Measurements from ENCODE around the gene RER1.

Gene RER1

DNA sequence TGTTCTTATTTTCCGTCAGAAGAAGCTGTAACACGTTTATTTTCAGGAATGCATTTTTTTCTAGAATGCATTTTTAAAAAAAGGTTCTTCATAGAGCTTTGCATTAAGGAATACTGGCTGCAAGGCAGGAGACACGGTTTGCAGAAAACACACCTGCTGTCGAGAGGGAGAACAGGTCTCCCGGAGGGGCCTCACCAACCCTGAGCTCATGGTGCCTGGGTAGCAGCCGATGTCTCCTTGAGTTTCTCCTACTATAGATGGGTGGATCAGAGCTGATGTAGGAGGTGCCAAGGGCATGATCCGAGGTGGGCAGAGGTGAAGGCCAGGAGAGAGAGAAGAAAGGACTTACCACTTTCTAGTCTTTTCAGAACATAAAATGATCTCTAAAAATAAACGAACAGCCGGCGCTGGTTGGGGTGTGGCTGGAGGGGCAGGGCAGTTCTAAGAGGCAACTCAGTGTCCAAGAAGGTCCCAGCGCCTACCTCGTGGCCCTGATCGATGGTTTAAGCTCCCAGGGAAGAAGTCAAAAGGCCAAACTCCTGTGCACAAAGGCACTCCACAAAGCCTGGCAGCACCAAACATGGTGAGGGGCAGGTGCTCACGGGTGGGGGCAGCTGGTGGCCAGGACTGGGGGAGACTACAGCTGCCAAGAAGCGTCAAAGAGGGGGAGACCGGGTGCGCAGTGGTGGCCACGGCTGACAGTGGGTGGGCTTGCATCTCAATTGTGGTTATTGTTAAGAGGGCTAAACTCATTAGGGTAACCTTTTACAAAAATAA, 12.5 kb upstream of the RER1 start:
- H3K9ac ChIP-seq (ENCODE audit: low read depth, low read length), result no peak overlapping the region
- H3K27me3 ChIP-seq (ENCODE audit: insufficient read depth, low read length), result no peaks in the 10 kb centered on the region
- WGBS, result 95% methylated on average over 17 of the region's 18 CpGs
- no peak overlapping the region for H3K4me3 ChIP-seq (ENCODE audit: low read length)
- H3K9me3 ChIP-seq (ENCODE audit: insufficient read depth, low read depth, low read length), result no peaks in the 10 kb centered on the region
- H3K36me3 ChIP-seq (ENCODE audit: insufficient read depth, low read length), result no peaks in the 10 kb centered on the region
- H3K27ac ChIP-seq (ENCODE audit: low read depth, low read length), result no peak overlapping the region
- no peaks in the 10 kb centered on the region for H3K4me1 ChIP-seq (ENCODE audit: insufficient read depth, low read length)

DNA sequence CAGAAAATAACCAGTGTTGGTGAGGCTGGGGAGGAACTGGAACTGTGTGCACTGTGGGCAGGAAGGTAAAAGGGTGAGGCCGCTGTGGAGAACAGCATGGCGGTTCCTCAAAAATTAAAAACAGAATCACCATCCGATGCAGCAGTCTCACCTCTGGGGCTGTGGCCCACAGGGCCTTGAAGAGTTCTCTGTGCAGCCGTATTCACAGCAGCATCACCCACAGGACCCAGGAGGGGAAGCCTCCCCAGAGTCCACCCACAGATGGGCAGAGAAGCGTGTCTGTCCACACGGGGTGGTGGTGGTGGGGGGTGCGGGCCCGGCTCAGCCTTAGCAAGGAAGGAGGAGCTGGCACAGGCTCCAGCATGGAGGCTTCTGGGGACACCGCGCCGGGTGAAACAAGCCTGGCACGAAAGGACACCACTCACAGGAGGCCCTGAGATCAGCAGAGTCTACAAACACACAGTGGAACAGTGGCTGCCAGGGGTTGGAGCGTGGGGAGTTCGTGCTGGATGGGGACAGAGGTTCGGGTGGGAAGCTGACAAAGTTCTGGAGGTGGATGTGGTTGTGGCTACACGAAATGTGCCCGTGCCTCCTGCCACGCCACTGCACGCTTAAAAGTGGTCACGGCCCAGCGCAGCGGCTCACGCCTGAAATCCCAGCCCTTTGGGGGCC, 11.8 kb upstream of the RER1 start:
- no peak overlapping the region for H3K4me3 ChIP-seq (ENCODE audit: low read length)
- no peak overlapping the region for H3K9ac ChIP-seq (ENCODE audit: low read depth, low read length)
- no peaks in the 10 kb centered on the region for H3K27me3 ChIP-seq (ENCODE audit: insufficient read depth, low read length)
- no peaks in the 10 kb centered on the region for H3K4me1 ChIP-seq (ENCODE audit: insufficient read depth, low read length)
- no peaks in the 10 kb centered on the region for H3K36me3 ChIP-seq (ENCODE audit: insufficient read depth, low read length)
- H3K9me3 ChIP-seq (ENCODE audit: insufficient read depth, low read depth, low read length), result no peaks in the 10 kb centered on the region
- WGBS, result 93% methylated on average over 23 of the region's 23 CpGs
- no peak overlapping the region for H3K27ac ChIP-seq (ENCODE audit: low read depth, low read length)

- WGBS, result 93% methylated on average over 32 of the region's 32 CpGs
- H3K4me3 ChIP-seq (ENCODE audit: low read length), result no peak overlapping the region
- H3K9ac ChIP-seq (ENCODE audit: low read depth, low read length), result no peak overlapping the region
- no peak overlapping the region for H3K27ac ChIP-seq (ENCODE audit: low read depth, low read length)
- H3K36me3 ChIP-seq (ENCODE audit: insufficient read depth, low read length), result no peaks in the 10 kb centered on the region
- no peaks in the 10 kb centered on the region for H3K9me3 ChIP-seq (ENCODE audit: insufficient read depth, low read depth, low read length)
- H3K27me3 ChIP-seq (ENCODE audit: insufficient read depth, low read length), result no peaks in the 10 kb centered on the region
- H3K4me1 ChIP-seq (ENCODE audit: insufficient read depth, low read length), result no peaks in the 10 kb centered on the region
Measured at GRCh38 chr1:2380816-2381591, 10.6 kb upstream of the RER1 start.

DNA sequence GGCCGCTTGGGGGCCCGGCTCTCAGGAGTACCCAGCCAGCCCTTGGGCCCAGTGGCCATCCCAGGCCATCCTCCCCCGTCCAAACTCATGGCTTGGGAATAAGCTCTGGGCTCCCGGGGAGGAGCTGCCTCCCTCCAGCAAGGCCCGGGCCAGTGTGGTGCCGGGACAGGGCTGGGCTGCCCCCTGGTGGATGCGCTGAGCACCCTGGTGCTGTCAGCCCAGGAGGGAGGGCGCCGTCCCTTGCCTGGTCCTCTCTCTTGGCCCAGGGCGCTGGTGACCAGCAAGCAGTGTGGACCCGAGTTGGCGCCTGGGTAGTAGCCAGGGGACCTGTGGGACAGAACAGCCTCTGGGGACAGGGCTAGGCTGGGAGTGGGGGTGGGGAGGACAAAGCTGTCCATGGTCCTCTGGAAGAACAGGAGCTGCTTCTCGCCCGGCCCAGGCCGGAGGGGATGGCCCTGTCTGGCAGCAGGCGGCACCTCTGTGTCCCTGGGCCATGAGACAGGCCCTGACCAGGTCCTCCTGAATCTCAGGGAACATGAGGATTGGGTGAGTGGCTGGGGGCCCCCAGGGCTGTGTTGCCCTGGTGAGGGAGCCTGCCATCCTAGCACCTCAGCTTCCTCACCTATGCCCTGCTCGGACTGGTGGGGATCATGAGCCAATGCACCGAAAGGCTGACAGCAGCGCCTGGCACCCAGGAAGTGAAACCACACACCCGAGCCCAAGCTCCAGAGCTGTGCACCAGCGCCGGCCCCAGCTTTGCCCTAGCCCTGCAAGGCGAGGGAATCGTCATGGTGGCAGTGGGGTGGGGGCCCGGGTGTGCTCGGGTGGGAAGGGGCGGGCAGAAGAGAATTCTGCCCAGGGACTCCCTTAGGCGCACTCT, 9.7 kb upstream of the RER1 start:
- Histone ChIP-seq H3K27ac (ENCODE audit: low read depth, low read length) (no peak overlapping the region), H3K4me3 (ENCODE audit: low read length) (no peak overlapping the region), H3K4me1 (ENCODE audit: insufficient read depth, low read length) (no peaks in the 10 kb centered on the region), H3K27me3 (ENCODE audit: insufficient read depth, low read length) (no peaks in the 10 kb centered on the region), H3K36me3 (ENCODE audit: insufficient read depth, low read length) (no peaks in the 10 kb centered on the region), H3K9me3 (ENCODE audit: insufficient read depth, low read depth, low read length) (no peaks in the 10 kb centered on the region), H3K9ac (ENCODE audit: low read depth, low read length) (no peak overlapping the region)
- 68% methylated on average over 28 of the region's 28 CpGs for WGBS

- Histone ChIP-seq H3K9me3 (ENCODE audit: insufficient read depth, low read depth, low read length) (no peaks in the 10 kb centered on the region), H3K9ac (ENCODE audit: low read depth, low read length) (no peak overlapping the region), H3K27me3 (ENCODE audit: insufficient read depth, low read length) (no peaks in the 10 kb centered on the region), H3K4me3 (ENCODE audit: low read length) (no peak overlapping the region), H3K4me1 (ENCODE audit: insufficient read depth, low read length) (no peaks in the 10 kb centered on the region), H3K36me3 (ENCODE audit: insufficient read depth, low read length) (peaks cover 4% of the 10 kb centered on the region; the same call in 1 of the 2 replicates), H3K27ac (ENCODE audit: low read depth, low read length) (no peak overlapping the region)
- 66% methylated on average over 13 of the region's 13 CpGs for WGBS
Measured at GRCh38 chr1:2382621-2383361, 8.8 kb upstream of the RER1 start.

DNA sequence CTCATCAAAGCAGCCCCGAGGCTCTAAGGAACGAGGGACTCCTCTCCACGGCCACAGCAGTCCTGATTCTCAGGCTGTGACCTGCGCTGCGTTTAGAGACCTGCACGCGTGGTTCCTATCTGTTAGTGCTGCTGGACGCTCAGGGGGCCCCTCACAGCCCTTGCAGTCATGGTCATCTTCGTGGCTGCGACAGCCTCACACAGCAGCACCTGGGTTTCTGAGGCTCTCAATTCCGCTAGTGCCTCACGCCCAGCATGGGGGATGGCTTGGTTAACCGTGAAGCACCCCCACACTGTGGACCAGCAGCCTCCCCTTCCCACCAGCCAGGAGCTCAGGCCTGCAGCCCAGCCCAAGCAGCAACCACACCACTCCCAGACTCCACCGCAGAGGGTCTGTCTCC, 8.1 kb upstream of the RER1 start:
- Histone ChIP-seq H3K9ac (ENCODE audit: low read depth, low read length) (no peak overlapping the region), H3K27ac (ENCODE audit: low read depth, low read length) (no peak overlapping the region), H3K4me1 (ENCODE audit: insufficient read depth, low read length) (no peaks in the 10 kb centered on the region), H3K9me3 (ENCODE audit: insufficient read depth, low read depth, low read length) (no peaks in the 10 kb centered on the region), H3K36me3 (ENCODE audit: insufficient read depth, low read length) (peaks cover 8% of the 10 kb centered on the region; the same call in 1 of the 2 replicates), H3K27me3 (ENCODE audit: insufficient read depth, low read length) (no peaks in the 10 kb centered on the region), H3K4me3 (ENCODE audit: low read length) (no peak overlapping the region)
- 90% methylated on average over 14 of the region's 14 CpGs for WGBS

DNA sequence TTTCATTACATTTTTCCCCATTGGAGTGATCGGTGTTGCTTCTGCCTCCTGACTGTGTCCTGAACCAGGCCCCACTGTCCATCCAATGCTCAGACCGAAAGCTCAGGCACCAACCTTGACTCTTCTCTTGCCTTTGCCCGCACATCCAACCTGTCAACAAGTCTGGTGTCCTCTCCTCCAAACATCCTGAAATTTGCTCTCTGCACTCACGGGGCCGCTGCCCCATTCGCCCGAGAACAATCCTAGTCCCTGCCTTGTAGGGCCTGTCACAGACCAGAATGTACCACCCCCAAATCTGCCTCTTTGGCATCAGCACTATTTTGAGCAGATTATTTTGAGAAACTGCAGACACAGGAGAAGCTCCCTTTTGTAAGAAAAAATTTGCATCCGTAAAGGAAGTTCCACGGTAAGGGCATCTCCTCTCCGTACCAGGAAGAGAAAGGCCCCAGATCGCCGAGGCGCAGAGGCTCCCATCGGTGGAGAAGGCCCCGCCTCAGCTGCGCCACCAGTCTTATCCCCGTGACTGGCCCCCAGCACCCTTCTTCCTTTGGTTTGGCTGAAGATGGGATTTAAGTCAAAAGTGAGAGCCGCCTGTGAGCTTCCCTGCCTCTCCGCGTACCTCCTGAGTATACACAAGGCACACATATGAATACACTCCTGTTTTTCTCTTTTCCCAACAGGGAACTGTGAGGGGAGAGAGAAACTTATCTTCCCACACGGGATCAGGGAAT, 7.3 kb upstream of the RER1 start:
- 92% methylated on average over 21 of the region's 21 CpGs for WGBS

GRCh38 chr1:2384941-2385481, 6.6 kb upstream of the RER1 start:
- H3K4me3 ChIP-seq (ENCODE audit: low read length), result no peak overlapping the region
- no peaks in the 10 kb centered on the region for H3K9me3 ChIP-seq (ENCODE audit: insufficient read depth, low read depth, low read length)
- WGBS, result 87% methylated on average over 41 of the region's 41 CpGs
- H3K4me1 ChIP-seq (ENCODE audit: insufficient read depth, low read length), result no peaks in the 10 kb centered on the region
- H3K27ac ChIP-seq (ENCODE audit: low read depth, low read length), result no peak overlapping the region
- peaks cover 8% of the 10 kb centered on the region for H3K36me3 ChIP-seq (ENCODE audit: insufficient read depth, low read length)
- no peak overlapping the region for H3K9ac ChIP-seq (ENCODE audit: low read depth, low read length)
- no peaks in the 10 kb centered on the region for H3K27me3 ChIP-seq (ENCODE audit: insufficient read depth, low read length)

More for the DNA sequence above, 7.3 kb upstream of the RER1 start:
- no peaks in the 10 kb centered on the region for H3K9me3 ChIP-seq (ENCODE audit: insufficient read depth, low read depth, low read length)
- no peak overlapping the region for H3K9ac ChIP-seq (ENCODE audit: low read depth, low read length)
- no peaks in the 10 kb centered on the region for H3K27me3 ChIP-seq (ENCODE audit: insufficient read depth, low read length)
- H3K36me3 ChIP-seq (ENCODE audit: insufficient read depth, low read length), result peaks cover 8% of the 10 kb centered on the region; the same call in 1 of the 2 replicates
- no peaks in the 10 kb centered on the region for H3K4me1 ChIP-seq (ENCODE audit: insufficient read depth, low read length)
- no peak overlapping the region for H3K4me3 ChIP-seq (ENCODE audit: low read length)
- H3K27ac ChIP-seq (ENCODE audit: low read depth, low read length), result no peak overlapping the region

- Histone ChIP-seq H3K9me3 (ENCODE audit: insufficient read depth, low read depth, low read length) (no peaks in the 10 kb centered on the region), H3K4me1 (ENCODE audit: insufficient read depth, low read length) (peaks cover 4% of the 10 kb centered on the region; the same call in 1 of the 2 replicates), H3K36me3 (ENCODE audit: insufficient read depth, low read length) (peaks cover 8% of the 10 kb centered on the region), H3K4me3 (ENCODE audit: low read length) (no peak overlapping the region), H3K27ac (ENCODE audit: low read depth, low read length) (no peak overlapping the region), H3K9ac (ENCODE audit: low read depth, low read length) (no peak overlapping the region), H3K27me3 (ENCODE audit: insufficient read depth, low read length) (no peaks in the 10 kb centered on the region)
- 93% methylated on average over 19 of the region's 19 CpGs for WGBS
Measured at GRCh38 chr1:2385606-2386280, 5.9 kb upstream of the RER1 start.

All from HUES64 (cell line).